OCI-LY3 (cell line): ENCODE measurements around the gene HDAC4.

Source experiments
- CTCF ChIP-seq: fragments of 200-600, 300-600 bp; sonication (generic); IDR thresholded peaks from 2 replicates; pipeline ENCODE4 v1.5.1; 2014; ENCODE audit warnings: antibody characterized with exemption, low read length, low read depth
- EZH2phosphoT487 ChIP-seq: fragments of 200-600 bp; shearing (Covaris generic); IDR thresholded peaks from 2 replicates; pipeline ENCODE4 v1.6.1; 2018; ENCODE audit warnings: antibody characterized with exemption, mixed run types, low read depth

GRCh38 chr2:239044336-239044735 lies 356.5 kb downstream of the HDAC4 start:
- TF ChIP-seq CTCF (no peak), EZH2phosphoT487 (no peak)
